ES-I3 (cell line): ENCODE data around the gene PIWIL4.

Source experiments
- H3K36me3 ChIP-seq: 2 replicates; pipeline ENCODE4 v1.6.1; 2013; ENCODE audit warnings: mild to moderate bottlenecking, low read length, control low read depth, moderate library complexity; ENCODE audit not compliant: insufficient read depth
- H3K4me1 ChIP-seq: 2 replicates; pipeline ENCODE4 v1.6.1; 2013; ENCODE audit warnings: mild to moderate bottlenecking, control low read depth, low read length; ENCODE audit not compliant: insufficient read depth
- H3K9ac ChIP-seq: 2 replicates; pipeline ENCODE4 v1.6.1; 2013; ENCODE audit warnings: low read depth, mild to moderate bottlenecking, low read length, moderate library complexity
- H3K9me3 ChIP-seq: 2 replicates; pipeline ENCODE4 v1.6.1; 2013; ENCODE audit warnings: mild to moderate bottlenecking, low read length, moderate library complexity; ENCODE audit not compliant: control insufficient read depth, insufficient read depth

The PIWIL4 gene

GRCh38 chr11:94585399-94585798 is 18.2 kb downstream of the PIWIL4 start:
- H3K9me3 ChIP-seq: no peaks in the 10 kb centered on the region
- H3K9ac ChIP-seq: no peak overlapping the region
- H3K4me1 ChIP-seq: no peaks in the 10 kb centered on the region
- no peaks in the 10 kb centered on the region for H3K36me3 ChIP-seq

- Histone ChIP-seq H3K4me1 (no peaks in the 10 kb centered on the region), H3K36me3 (no peaks in the 10 kb centered on the region), H3K9ac (no peak overlapping the region), H3K9me3 (no peaks in the 10 kb centered on the region)
Measured at GRCh38 chr11:94586546-94586945, 19.4 kb downstream of the PIWIL4 start.

- Histone ChIP-seq H3K9ac (no peak overlapping the region), H3K36me3 (no peaks in the 10 kb centered on the region), H3K9me3 (no peaks in the 10 kb centered on the region), H3K4me1 (no peaks in the 10 kb centered on the region)
Measured at GRCh38 chr11:94586978-94587377, 19.8 kb downstream of the PIWIL4 start.

- H3K9ac ChIP-seq: no peak overlapping the region
- H3K4me1 ChIP-seq: no peaks in the 10 kb centered on the region
- H3K36me3 ChIP-seq: no peaks in the 10 kb centered on the region
- H3K9me3 ChIP-seq: no peaks in the 10 kb centered on the region
Measured at GRCh38 chr11:94588366-94588942, 21.3 kb downstream of the PIWIL4 start.

GRCh38 chr11:94590352-94591041 is 23.3 kb downstream of the PIWIL4 start:
- H3K36me3 ChIP-seq: no peaks in the 10 kb centered on the region
- no peak overlapping the region for H3K9ac ChIP-seq
- no peaks in the 10 kb centered on the region for H3K4me1 ChIP-seq
- no peaks in the 10 kb centered on the region for H3K9me3 ChIP-seq

- Histone ChIP-seq H3K36me3 (no peaks in the 10 kb centered on the region), H3K4me1 (no peaks in the 10 kb centered on the region), H3K9me3 (no peaks in the 10 kb centered on the region), H3K9ac (no peak overlapping the region)
Measured at GRCh38 chr11:94593030-94593429, 25.9 kb downstream of the PIWIL4 start.

GRCh38 chr11:94595076-94595475 is 27.9 kb downstream of the PIWIL4 start:
- no peaks in the 10 kb centered on the region for H3K4me1 ChIP-seq
- no peaks in the 10 kb centered on the region for H3K36me3 ChIP-seq
- no peak overlapping the region for H3K9ac ChIP-seq
- H3K9me3 ChIP-seq: no peaks in the 10 kb centered on the region

GRCh38 chr11:94597896-94598295 is 30.7 kb downstream of the PIWIL4 start:
- no peaks in the 10 kb centered on the region for H3K9me3 ChIP-seq
- H3K36me3 ChIP-seq: no peaks in the 10 kb centered on the region
- no peaks in the 10 kb centered on the region for H3K4me1 ChIP-seq
- no peak overlapping the region for H3K9ac ChIP-seq

GRCh38 chr11:94599510-94599909 is 32.3 kb downstream of the PIWIL4 start:
- H3K36me3 ChIP-seq: no peaks in the 10 kb centered on the region
- no peak overlapping the region for H3K9ac ChIP-seq
- H3K9me3 ChIP-seq: no peaks in the 10 kb centered on the region
- H3K4me1 ChIP-seq: peaks cover 5% of the 10 kb centered on the region

- H3K4me1 ChIP-seq: peaks cover 8% of the 10 kb centered on the region
- no peaks in the 10 kb centered on the region for H3K36me3 ChIP-seq
- no peaks in the 10 kb centered on the region for H3K9me3 ChIP-seq
- H3K9ac ChIP-seq: no peak overlapping the region
Measured at GRCh38 chr11:94602430-94603372, 35.5 kb downstream of the PIWIL4 start.

- no peaks in the 10 kb centered on the region for H3K9me3 ChIP-seq
Measured at GRCh38 chr11:94603587-94603986, 36.4 kb downstream of the PIWIL4 start.

GRCh38 chr11:94604482-94604881 is 37.3 kb downstream of the PIWIL4 start:
- H3K9ac ChIP-seq: no peak overlapping the region
- no peaks in the 10 kb centered on the region for H3K36me3 ChIP-seq
- H3K9me3 ChIP-seq: no peaks in the 10 kb centered on the region
- H3K4me1 ChIP-seq: peaks cover 8% of the 10 kb centered on the region

More at GRCh38 chr11:94603587-94603986, 36.4 kb downstream of the PIWIL4 start:
- no peak overlapping the region for H3K9ac ChIP-seq
- H3K36me3 ChIP-seq: no peaks in the 10 kb centered on the region
- H3K4me1 ChIP-seq: peaks cover 8% of the 10 kb centered on the region

- peaks cover 18% of the 10 kb centered on the region for H3K9me3 ChIP-seq
- H3K4me1 ChIP-seq: no peaks in the 10 kb centered on the region
- no peaks in the 10 kb centered on the region for H3K36me3 ChIP-seq
- H3K9ac ChIP-seq: no peak overlapping the region
Measured at GRCh38 chr11:94613120-94613519, 46.0 kb downstream of the PIWIL4 start.

- Histone ChIP-seq H3K9me3 (peaks cover 8% of the 10 kb centered on the region; the same call in 1 of the 2 replicates), H3K4me1 (no peaks in the 10 kb centered on the region), H3K36me3 (peaks cover 3% of the 10 kb centered on the region; the same call in 1 of the 2 replicates), H3K9ac (no peak overlapping the region)
Measured at GRCh38 chr11:94623120-94623735, 56.1 kb downstream of the PIWIL4 start.
